ENCODE data around the gene ANO7. TPM values are rescaled to one million over a fixed set of nuclear protein-coding genes. Genes with fewer than 3 reads are reported as not detected.
"Not testable (repeated sequence)": the region's sequence is repeated elsewhere in the genome, so short reads cannot be mapped to it uniquely, and the experiment has no call there.

ANO7 gene
- total RNA-seq, 1 donor from 2014 or later = 0.59 TPM

- DNase-seq (ENCODE audit: low read depth, low spot score) = no peak
Measured at GRCh38 chr2:241189093-241189855, 797 bp downstream of the ANO7 start.

- DNase-seq (ENCODE audit: low read depth, low spot score) = no peak
Measured at GRCh38 chr2:241189856-241190201, 1.4 kb downstream of the ANO7 start.

- DNase-seq (ENCODE audit: low read depth, low spot score) = no peak
Measured at GRCh38 chr2:241190291-241190981, 2.0 kb downstream of the ANO7 start.

- no peak for DNase-seq (ENCODE audit: low read depth, low spot score)
Measured at GRCh38 chr2:241191081-241191480, 2.6 kb downstream of the ANO7 start.

GRCh38 chr2:241193271-241193670 is 4.8 kb downstream of the ANO7 start:
- DNase-seq (ENCODE audit: low read depth, low spot score) = no peak

GRCh38 chr2:241194811-241195210 is 6.3 kb downstream of the ANO7 start:
- no peak for DNase-seq (ENCODE audit: low read depth, low spot score)

GRCh38 chr2:241195506-241196130 is 7.1 kb downstream of the ANO7 start:
- DNase-seq (ENCODE audit: low read depth, low spot score) = no peak

GRCh38 chr2:241197246-241197645 is 8.8 kb downstream of the ANO7 start:
- DNase-seq (ENCODE audit: low read depth, low spot score) = not testable (repeated sequence)

- DNase-seq (ENCODE audit: low read depth, low spot score) = no peak
Measured at GRCh38 chr2:241197947-241198346, 9.5 kb downstream of the ANO7 start.

- no peak for DNase-seq (ENCODE audit: low read depth, low spot score)
Measured at GRCh38 chr2:241198381-241199279, 10.2 kb downstream of the ANO7 start.

GRCh38 chr2:241199286-241199685 is 10.8 kb downstream of the ANO7 start:
- DNase-seq (ENCODE audit: low read depth, low spot score) = no peak

- DNase-seq (ENCODE audit: low read depth, low spot score) = no peak
Measured at GRCh38 chr2:241199897-241200821, 11.7 kb downstream of the ANO7 start.

GRCh38 chr2:241200822-241201395 is 12.4 kb downstream of the ANO7 start:
- DNase-seq (ENCODE audit: low read depth, low spot score) = no peak

- DNase-seq (ENCODE audit: low read depth, low spot score) = no peak
Measured at GRCh38 chr2:241201445-241202267, 13.2 kb downstream of the ANO7 start.

GRCh38 chr2:241202268-241202585 is 13.8 kb downstream of the ANO7 start:
- no peak for DNase-seq (ENCODE audit: low read depth, low spot score)

- DNase-seq (ENCODE audit: low read depth, low spot score) = no peak
Measured at GRCh38 chr2:241202681-241203080, 14.2 kb downstream of the ANO7 start.

GRCh38 chr2:241203218-241204009 is 14.9 kb downstream of the ANO7 start:
- DNase-seq (ENCODE audit: low read depth, low spot score) = no peak

GRCh38 chr2:241204010-241204384 is 15.5 kb downstream of the ANO7 start:
- no peak for DNase-seq (ENCODE audit: low read depth, low spot score)

GRCh38 chr2:241204490-241204889 is 16.0 kb downstream of the ANO7 start:
- DNase-seq (ENCODE audit: low read depth, low spot score) = no peak
